Activated naive CD8-positive, alpha-beta T cell treated with anti-CD3 and anti-CD28 coated beads, Interleukin-2, amount 10 ng/mL, durations not matched to agents 7 days and 5 days (primary cell): ENCODE data around the gene KCNQ5. TPM values are rescaled to one million over a fixed set of nuclear protein-coding genes. Genes with fewer than 3 reads are reported as not detected.

ENCODE experiments used
- ATAC-seq: fragments of 150-1000 bp; cut with Tn5 transposase; one replicate; pipeline ENCODE4 v1.10.0; 2021; ENCODE audit warnings: low read depth, moderate library complexity
- POLR2A ChIA-PET: fragments of 350-600 bp; sonication (Branson Sonifier 250); formaldehyde crosslinking; loops from one replicate; lab custom pipeline; 2021; ENCODE audit warnings: antibody characterized with exemption; lab: Charles Lee
- DNase-seq: peaks from one replicate; pipeline ENCODE4 v3.0.0; 2021
- H3K27ac Mint-ChIP-seq: one replicate; pipeline ENCODE4 v1.8.0; 2022; ENCODE audit warnings: mild to moderate bottlenecking, mixed read lengths
- H3K27me3 Mint-ChIP-seq: one replicate; pipeline ENCODE4 v1.8.0; 2022; ENCODE audit warnings: mild to moderate bottlenecking, moderate library complexity, mixed read lengths
- H3K36me3 Mint-ChIP-seq: one replicate; pipeline ENCODE4 v1.8.0; 2021; ENCODE audit warnings: mild to moderate bottlenecking, mixed read lengths
- H3K4me1 Mint-ChIP-seq: one replicate; pipeline ENCODE4 v1.8.0; 2021; ENCODE audit warnings: mixed read lengths
- H3K4me3 Mint-ChIP-seq: one replicate; pipeline ENCODE4 v1.8.0; 2022; ENCODE audit warnings: mild to moderate bottlenecking, moderate library complexity, mixed read lengths
- H3K9me3 Mint-ChIP-seq: one replicate; pipeline ENCODE4 v1.8.0; 2021; ENCODE audit warnings: mixed read lengths
- microRNA-seq: library from miRNA; unstranded; fragments of <30 nt; microRNA quantifications from one replicate; pipeline ENCODE4 v1.2.0, GENCODE V29; 2022
- total RNA-seq, 2 experiments: library from RNA; stranded (reverse); gene quantifications; one replicate each; pipeline ENCODE4 v1.2.3, GENCODE V29; 2021

KCNQ5 gene
- total RNA-seq, 2 experiments from 2014 or later = 4.3 to 5.1 TPM

- Mint-ChIP-seq H3K9me3 (no peaks in the 10 kb centered on the region), H3K4me1 (no peaks in the 10 kb centered on the region), H3K27ac (no peak overlapping the region), H3K27me3 (no peaks in the 10 kb centered on the region), H3K4me3 (no peak overlapping the region), H3K36me3 (no peaks in the 10 kb centered on the region)
- POLR2A ChIA-PET = no interaction called here
- no peak for ATAC-seq
- no peak for DNase-seq
Observed at GRCh38 chr6:73240730-73241129, 618.9 kb downstream of the KCNQ5 start.

- POLR2A ChIA-PET = no interaction called here
- DNase-seq = no peak
- H3K4me3 Mint-ChIP-seq = no peak overlapping the region
- H3K27me3 Mint-ChIP-seq = peaks cover 4% of the 10 kb centered on the region
- no peaks in the 10 kb centered on the region for H3K9me3 Mint-ChIP-seq
- no peak overlapping the region for H3K27ac Mint-ChIP-seq
- no peak for ATAC-seq
- no peaks in the 10 kb centered on the region for H3K36me3 Mint-ChIP-seq
- no peaks in the 10 kb centered on the region for H3K4me1 Mint-ChIP-seq
Observed at GRCh38 chr6:73242001-73242400, 620.1 kb downstream of the KCNQ5 start.

Small RNAs within 50 kb of the gene (microRNA-seq; reads per million reads assigned to microRNA genes)
- not detected for gene MIR4282
